ENCODE data around the gene TRIM41. TPM values are rescaled to one million over a fixed set of nuclear protein-coding genes. Genes with fewer than 3 reads are reported as not detected.

TRIM41 gene
- total and polyA plus RNA-seq, 9 of the 15 experiments (the other 6 are each of a cell fraction or from before 2014, with no cell fraction given), result 1.8 to 47.6 (median 20.9) TPM

DNA sequence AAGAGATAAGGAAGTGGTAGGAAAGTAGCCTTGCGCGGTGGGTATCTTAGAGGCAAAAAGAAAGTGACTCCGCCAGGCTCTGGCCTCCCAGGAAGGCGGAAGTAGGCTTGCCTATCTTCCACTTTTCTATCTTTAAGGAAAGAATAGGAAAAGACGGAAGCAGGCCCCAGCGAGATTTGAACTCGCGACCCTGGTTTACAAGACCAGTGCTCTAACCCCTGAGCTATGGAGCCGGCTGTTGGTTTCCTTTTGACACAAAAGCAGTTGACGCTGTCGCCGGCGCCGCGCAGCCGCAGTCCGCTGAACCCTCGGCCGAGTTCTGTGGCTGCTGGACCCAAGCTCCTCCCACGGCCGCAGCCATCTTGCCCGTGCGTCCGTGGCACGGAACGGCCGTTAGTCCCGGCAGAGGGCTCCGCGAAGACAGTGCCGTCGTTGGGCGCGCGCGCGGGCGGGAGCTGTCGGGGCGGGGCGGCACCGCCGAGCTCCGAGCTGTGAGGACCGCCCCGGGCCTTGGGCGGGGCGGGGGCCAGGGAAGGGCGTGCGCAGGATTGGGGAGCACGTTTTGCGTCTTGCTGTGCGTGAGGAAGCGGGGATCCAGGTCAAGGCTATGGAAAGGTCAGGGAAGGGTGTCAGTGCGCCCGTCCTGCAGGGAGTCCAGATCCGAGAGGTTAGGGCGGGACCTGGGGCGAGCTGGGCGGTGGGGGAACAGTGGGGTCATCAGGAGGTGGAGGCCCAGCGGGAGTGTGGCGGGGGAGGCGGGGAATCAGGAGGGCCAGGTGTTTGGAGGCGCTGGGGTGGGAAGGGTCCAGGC, 31.4 kb upstream of the TRIM41 start (continued):
- TF ChIP-seq, protein P1, sequence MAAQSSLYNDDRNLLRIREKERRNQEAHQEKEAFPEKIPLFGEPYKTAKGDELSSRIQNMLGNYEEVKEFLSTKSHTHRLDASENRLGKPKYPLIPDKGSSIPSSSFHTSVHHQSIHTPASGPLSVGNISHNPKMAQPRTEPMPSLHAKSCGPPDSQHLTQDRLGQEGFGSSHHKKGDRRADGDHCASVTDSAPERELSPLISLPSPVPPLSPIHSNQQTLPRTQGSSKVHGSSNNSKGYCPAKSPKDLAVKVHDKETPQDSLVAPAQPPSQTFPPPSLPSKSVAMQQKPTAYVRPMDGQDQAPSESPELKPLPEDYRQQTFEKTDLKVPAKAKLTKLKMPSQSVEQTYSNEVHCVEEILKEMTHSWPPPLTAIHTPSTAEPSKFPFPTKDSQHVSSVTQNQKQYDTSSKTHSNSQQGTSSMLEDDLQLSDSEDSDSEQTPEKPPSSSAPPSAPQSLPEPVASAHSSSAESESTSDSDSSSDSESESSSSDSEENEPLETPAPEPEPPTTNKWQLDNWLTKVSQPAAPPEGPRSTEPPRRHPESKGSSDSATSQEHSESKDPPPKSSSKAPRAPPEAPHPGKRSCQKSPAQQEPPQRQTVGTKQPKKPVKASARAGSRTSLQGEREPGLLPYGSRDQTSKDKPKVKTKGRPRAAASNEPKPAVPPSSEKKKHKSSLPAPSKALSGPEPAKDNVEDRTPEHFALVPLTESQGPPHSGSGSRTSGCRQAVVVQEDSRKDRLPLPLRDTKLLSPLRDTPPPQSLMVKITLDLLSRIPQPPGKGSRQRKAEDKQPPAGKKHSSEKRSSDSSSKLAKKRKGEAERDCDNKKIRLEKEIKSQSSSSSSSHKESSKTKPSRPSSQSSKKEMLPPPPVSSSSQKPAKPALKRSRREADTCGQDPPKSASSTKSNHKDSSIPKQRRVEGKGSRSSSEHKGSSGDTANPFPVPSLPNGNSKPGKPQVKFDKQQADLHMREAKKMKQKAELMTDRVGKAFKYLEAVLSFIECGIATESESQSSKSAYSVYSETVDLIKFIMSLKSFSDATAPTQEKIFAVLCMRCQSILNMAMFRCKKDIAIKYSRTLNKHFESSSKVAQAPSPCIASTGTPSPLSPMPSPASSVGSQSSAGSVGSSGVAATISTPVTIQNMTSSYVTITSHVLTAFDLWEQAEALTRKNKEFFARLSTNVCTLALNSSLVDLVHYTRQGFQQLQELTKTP (IDR thresholded peaks at IDR 0.05; ENCODE audit: low read depth in 1 of 2, partially characterized antibody in 2 of 2), result peak in 1 of 2 experiments; percentile 28
- TF ChIP-seq HDAC3 (IDR thresholded peaks at IDR 0.05; ENCODE audit: borderline replicate concordance, partially characterized antibody), result no peak
- TF ChIP-seq SMARCE1 (IDR thresholded peaks at IDR 0.05), result no peak
- peak; percentile 75 for TF ChIP-seq RNF2 (IDR thresholded peaks at IDR 0.05)
- TF ChIP-seq CTBP1 (IDR thresholded peaks at IDR 0.05; ENCODE audit: borderline replicate concordance), result peak; percentile 99
- peak; percentile 63; the same call in 1 of the 2 replicates for TF ChIP-seq SAFB (IDR thresholded peaks at IDR 0.05; ENCODE audit: borderline replicate concordance, low read depth, low read length)
- TF ChIP-seq ZNF561 (CRISPR knock-in tag; conservative IDR thresholded peaks at IDR 0.05), result no peak
- TF ChIP-seq ZNF764 (CRISPR knock-in tag; IDR thresholded peaks at IDR 0.05; ENCODE audit: low read depth), result peak; percentile 83
- peak; percentile 85 for TF ChIP-seq BDP1 (IDR thresholded peaks at IDR 0.05; ENCODE audit: insufficient read depth, insufficient read length)
- no peak for TF ChIP-seq PCBP2 (IDR thresholded peaks at IDR 0.05; ENCODE audit: low read depth, low read length, poor library complexity, severe bottlenecking)
- no peak for TF ChIP-seq ZNF253 (CRISPR knock-in tag; conservative IDR thresholded peaks at IDR 0.05)
- TF ChIP-seq NR2C1 (IDR thresholded peaks at IDR 0.05), result no peak
- TF ChIP-seq NR2C1 (tag; IDR thresholded peaks at IDR 0.05), result peak; percentile 67
- TF ChIP-seq RCOR1 (IDR thresholded peaks at IDR 0.05; ENCODE audit: borderline replicate concordance in 1 of 2, low read depth in 2 of 2, low read length in 2 of 2), result peak; percentile 20 to 27; a peak in 1 of 4 replicates
- no peak for TF ChIP-seq CC2D1A (IDR thresholded peaks at IDR 0.05)
- peak in 1 of 2 experiments; percentile 46; a peak in 1 of 4 replicates for TF ChIP-seq NONO (IDR thresholded peaks at IDR 0.05; ENCODE audit: low read depth in 2 of 2, low read length in 1 of 2)
- TF ChIP-seq, protein P2, sequence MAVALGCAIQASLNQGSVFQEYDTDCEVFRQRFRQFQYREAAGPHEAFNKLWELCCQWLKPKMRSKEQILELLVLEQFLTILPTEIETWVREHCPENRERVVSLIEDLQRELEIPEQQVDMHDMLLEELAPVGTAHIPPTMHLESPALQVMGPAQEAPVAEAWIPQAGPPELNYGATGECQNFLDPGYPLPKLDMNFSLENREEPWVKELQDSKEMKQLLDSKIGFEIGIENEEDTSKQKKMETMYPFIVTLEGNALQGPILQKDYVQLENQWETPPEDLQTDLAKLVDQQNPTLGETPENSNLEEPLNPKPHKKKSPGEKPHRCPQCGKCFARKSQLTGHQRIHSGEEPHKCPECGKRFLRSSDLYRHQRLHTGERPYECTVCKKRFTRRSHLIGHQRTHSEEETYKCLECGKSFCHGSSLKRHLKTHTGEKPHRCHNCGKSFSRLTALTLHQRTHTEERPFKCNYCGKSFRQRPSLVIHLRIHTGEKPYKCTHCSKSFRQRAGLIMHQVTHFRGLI (CRISPR knock-in tag; IDR thresholded peaks at IDR 0.05), result no peak
- no peak for TF ChIP-seq TFE3 (CRISPR knock-in tag; IDR thresholded peaks at IDR 0.05)
- peak; percentile 53; the same call in 1 of the 2 replicates for TF ChIP-seq SREBF1 (IDR thresholded peaks at IDR 0.05; ENCODE audit: borderline replicate concordance, low read depth, low read length)
- TF ChIP-seq PYGO2 (tag; IDR thresholded peaks at IDR 0.05), result no peak
- no peak for TF ChIP-seq LARP7 (IDR thresholded peaks at IDR 0.05)
- TF ChIP-seq EWSR1 (IDR thresholded peaks at IDR 0.05; ENCODE audit: borderline replicate concordance, low read depth, partially characterized antibody), result no peak

Data from K562 (cell line).